ENCODE data around the gene SP8. TPM values are rescaled to one million over a fixed set of nuclear protein-coding genes. Genes with fewer than 3 reads are reported as not detected.

The SP8 gene
- total and polyA plus RNA-seq, 9 of the 15 experiments (the other 6 are each of a cell fraction or from before 2014, with no cell fraction given), result 0.04 to 1.2 (median 0.19) TPM

- ATAC-seq, result no peak
- intact Hi-C loops (cut with micrococcal nuclease), result loop anchor here (5.0 kb wide), 1 partner anchor 37 kb away; no protein-coding TSS in a partner anchor
- no peak overlapping the region for H3K4me3 ChIP-seq
- H3K9ac ChIP-seq (ENCODE audit: insufficient read depth in 1 of 2, low read depth in 2 of 2, low read length in 2 of 2), result no peak overlapping the region
- FAIRE-seq, result no peak
- H3K4me2 ChIP-seq (ENCODE audit: insufficient read depth, low read length), result no peak overlapping the region
- no peaks in the 10 kb centered on the region for H3K36me3 ChIP-seq (ENCODE audit: control insufficient read depth, insufficient read depth, low read length)
- ChIA-PET CTCF (ENCODE audit: low intra/inter-chr PET ratio) (no interaction called here), POLR2A (interaction anchor here (1.5 kb wide), 1 partner anchor 10 kb away, joined by 4 read pairs; no protein-coding TSS in a partner anchor)
- H3K4me1 ChIP-seq (replicated peaks in 1 of 2; ENCODE audit: control insufficient read depth in 2 of 2, insufficient read depth in 2 of 2, low read length in 2 of 2), result peaks cover 0 to 13% of the 10 kb centered on the region in 2 experiments; a peak in 3 of 5 replicates
- H4K20me1 ChIP-seq (replicated peaks; ENCODE audit: control insufficient read depth, insufficient read depth, low read length), result no peaks in the 10 kb centered on the region
- H3K9me3 ChIP-seq (replicated peaks; ENCODE audit: control insufficient read depth, insufficient read depth, low read depth, low read length), result no peaks in the 10 kb centered on the region
- no peak overlapping the region for H2AFZ ChIP-seq (ENCODE audit: low read depth, low read length)
- peaks cover 9 to 27% of the 10 kb centered on the region in 2 experiments for H3K27me3 ChIP-seq (ENCODE audit: control insufficient read depth in 2 of 2, insufficient read depth in 2 of 2, low read length in 2 of 2)
- no TSS peak for BruUV-seq (replicated peaks)
- in situ Hi-C loops (cut with MboI), result no loop called here
- TF ChIP-seq TAF1 (IDR thresholded peaks at IDR 0.05; ENCODE audit: control insufficient read depth, extremely low read depth, insufficient read depth, low read length, severe bottlenecking), result no peak
- H3K27ac ChIP-seq (ENCODE audit: extremely low read depth, low read depth, low read length), result no peak overlapping the region
- no peaks in the 10 kb centered on the region for H3K9me1 ChIP-seq (ENCODE audit: control insufficient read depth, insufficient read depth, low read length)
- DNase-seq (ENCODE audit: extremely low read depth in 1 of 4, low spot score in 3 of 4), result no peak
- H3K79me2 ChIP-seq (ENCODE audit: control insufficient read depth, insufficient read depth, low read length), result no peaks in the 10 kb centered on the region
- 9% methylated on average over 5 of the region's 5 CpGs for WGBS (ENCODE audit: insufficient coverage, low coverage, missing lambda C conversion rate)
These were observed 3.7 kb upstream of the SP8 start for GRCh38 chr7:20790375-20790774.

GRCh38 chr7:20788420-20788990 lies 1.8 kb upstream of the SP8 start:
- no TSS peak for BruUV-seq (replicated peaks)
- Histone ChIP-seq H3K36me3 (ENCODE audit: control insufficient read depth, insufficient read depth, low read length) (no peaks in the 10 kb centered on the region), H4K20me1 (replicated peaks; ENCODE audit: control insufficient read depth, insufficient read depth, low read length) (no peaks in the 10 kb centered on the region), H3K27me3 (ENCODE audit: control insufficient read depth in 2 of 2, insufficient read depth in 2 of 2, low read length in 2 of 2) (peaks cover 0 to 13% of the 10 kb centered on the region in 2 experiments; a peak in 4 of 5 replicates), H3K4me3 (no peak overlapping the region), H3K4me1 (replicated peaks in 1 of 2; ENCODE audit: control insufficient read depth in 2 of 2, insufficient read depth in 2 of 2, low read length in 2 of 2) (peaks cover 0 to 20% of the 10 kb centered on the region in 2 experiments; a peak in 3 of 5 replicates), H3K9ac (ENCODE audit: insufficient read depth in 1 of 2, low read depth in 2 of 2, low read length in 2 of 2) (no peak overlapping the region), H3K4me2 (ENCODE audit: insufficient read depth, low read length) (no peak overlapping the region; the same call in 1 of the 2 replicates), H3K9me3 (replicated peaks; ENCODE audit: control insufficient read depth, insufficient read depth, low read depth, low read length) (no peaks in the 10 kb centered on the region), H3K79me2 (ENCODE audit: control insufficient read depth, insufficient read depth, low read length) (no peaks in the 10 kb centered on the region), H2AFZ (ENCODE audit: low read depth, low read length) (peak overlapping the region; percentile 33; the same call in 1 of the 2 replicates), H3K9me1 (ENCODE audit: control insufficient read depth, insufficient read depth, low read length) (no peaks in the 10 kb centered on the region), H3K27ac (ENCODE audit: extremely low read depth, low read depth, low read length) (no peak overlapping the region)
- TF ChIP-seq ZNF583 (CRISPR knock-in tag; IDR thresholded peaks at IDR 0.05), result no peak
- no peak for TF ChIP-seq SP2 (IDR thresholded peaks at IDR 0.05; ENCODE audit: extremely low read depth, low read depth, low read length, poor library complexity, severe bottlenecking)
- no peak for TF ChIP-seq ZNF217 (CRISPR knock-in tag; IDR thresholded peaks at IDR 0.05)
- TF ChIP-seq SREBF2 (CRISPR knock-in tag; IDR thresholded peaks at IDR 0.05), result no peak
- no peak for TF ChIP-seq TBL1XR1 (IDR thresholded peaks at IDR 0.05; ENCODE audit: low read length in 2 of 2)
- TF ChIP-seq KDM5B (IDR thresholded peaks at IDR 0.05; ENCODE audit: insufficient replicate concordance, low read depth, low read length), result no peak
- no peak for TF ChIP-seq E2F6 (IDR thresholded peaks at IDR 0.05; ENCODE audit: borderline replicate concordance in 1 of 2, extremely low read depth in 1 of 2, insufficient read depth in 1 of 2, insufficient read length in 1 of 2, low read depth in 1 of 2, low read length in 1 of 2, poor library complexity in 1 of 2, severe bottlenecking in 1 of 2)
- no peak for TF ChIP-seq BACH1 (tag; IDR thresholded peaks at IDR 0.05)
- no peak for TF ChIP-seq JUN (IDR thresholded peaks at IDR 0.05; ENCODE audit: borderline replicate concordance, low read depth, low read length)
- TF ChIP-seq JUN (CRISPR knock-in tag; IDR thresholded peaks at IDR 0.05; ENCODE audit: borderline replicate concordance), result no peak
- in situ Hi-C loops (cut with MboI) (no loop called here), intact Hi-C loops (cut with micrococcal nuclease) (no loop called here)
- FAIRE-seq (no peak), ATAC-seq (no peak), DNase-seq (ENCODE audit: extremely low read depth in 1 of 4, low spot score in 3 of 4) (no peak)
- WGBS (ENCODE audit: insufficient coverage, low coverage, missing lambda C conversion rate), result 7% methylated on average over 9 of the region's 10 CpGs
- ChIA-PET POLR2A (no interaction called here), CTCF (ENCODE audit: low intra/inter-chr PET ratio) (interaction anchor here (0.6 kb wide), 1 partner anchor 775 kb away, joined by 5 read pairs; no protein-coding TSS in a partner anchor)
